BLaER1 (cell line): ENCODE results near the gene CLTCL1.

Experiments used
- H3K27ac ChIP-seq: shearing (Covaris generic); formaldehyde crosslinking; 2 replicates; pipeline ENCODE4 v1.8.1; 2022
- H3K27me3 ChIP-seq: shearing (Covaris generic); formaldehyde crosslinking; 2 replicates; pipeline ENCODE4 v1.8.1; 2022
- H3K36me3 ChIP-seq: shearing (Covaris generic); formaldehyde crosslinking; 2 replicates; pipeline ENCODE4 v1.8.1; 2022
- H3K4me1 ChIP-seq: shearing (Covaris generic); formaldehyde crosslinking; 2 replicates; pipeline ENCODE4 v1.8.1; 2022
- H3K4me2 ChIP-seq: shearing (Covaris generic); formaldehyde crosslinking; 2 replicates; pipeline ENCODE4 v1.8.1; 2022
- H3K4me3 ChIP-seq: shearing (Covaris generic); formaldehyde crosslinking; 2 replicates; pipeline ENCODE4 v1.8.1; 2022
- H3K9ac ChIP-seq: shearing (Covaris generic); formaldehyde crosslinking; 2 replicates; pipeline ENCODE4 v1.8.1; 2022
- H3K9me3 ChIP-seq: shearing (Covaris generic); formaldehyde crosslinking; 2 replicates; pipeline ENCODE4 v1.8.1; 2022
- H4K20me1 ChIP-seq: shearing (Covaris generic); formaldehyde crosslinking; 2 replicates; pipeline ENCODE4 v1.8.1; 2022
- Cebpa-rat ChIP-seq: shearing (Covaris generic); IDR thresholded peaks from 2 replicates; pipeline ENCODE4 v1.8.1; 2022

The CLTCL1 gene

DNA sequence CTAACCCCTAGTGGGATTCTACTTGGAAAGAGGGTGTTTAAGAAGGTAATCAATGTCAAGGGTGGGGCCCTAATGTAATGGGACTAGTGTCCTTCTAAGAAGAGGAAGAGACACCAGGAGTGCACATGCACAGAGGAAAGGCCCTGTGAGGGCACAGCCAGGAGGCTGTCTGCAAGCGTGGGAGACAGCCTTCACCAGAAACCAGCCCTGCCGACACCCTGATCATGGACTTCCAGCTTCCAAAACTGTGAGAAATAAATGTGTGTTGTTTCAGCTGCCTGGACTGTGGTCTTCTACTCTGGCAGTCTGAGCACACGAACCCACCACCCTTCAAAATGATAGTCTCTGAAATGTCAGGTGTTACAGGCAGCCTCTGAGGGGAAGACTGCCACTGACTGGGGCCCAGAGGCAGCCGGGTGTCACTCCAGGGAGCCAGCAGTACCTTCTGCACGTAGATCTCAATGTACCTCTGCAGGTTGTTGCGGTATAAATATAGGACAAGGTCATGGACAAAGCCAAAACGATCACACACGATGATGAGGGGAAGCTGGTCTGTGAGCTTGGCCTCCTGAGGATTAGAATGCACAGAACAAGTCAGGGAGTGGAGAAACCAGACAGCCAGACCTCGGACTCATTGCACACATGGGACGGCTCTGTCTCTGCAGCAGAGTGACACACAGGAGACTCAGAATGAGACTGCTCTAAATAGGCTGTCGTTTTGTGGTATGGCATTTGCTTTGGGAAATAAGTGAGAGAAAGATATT lies 69.1 kb downstream of the CLTCL1 start:
- Histone ChIP-seq H3K36me3 (peaks cover 78% of the 10 kb centered on the region), H3K9me3 (no peaks in the 10 kb centered on the region), H3K27ac (no peak overlapping the region), H3K9ac (no peak overlapping the region), H3K27me3 (no peaks in the 10 kb centered on the region), H3K4me2 (peak overlapping the region; percentile 28), H3K4me3 (no peak overlapping the region), H4K20me1 (no peaks in the 10 kb centered on the region), H3K4me1 (peaks cover 32% of the 10 kb centered on the region)
- TF ChIP-seq Cebpa-rat = no peak

DNA sequence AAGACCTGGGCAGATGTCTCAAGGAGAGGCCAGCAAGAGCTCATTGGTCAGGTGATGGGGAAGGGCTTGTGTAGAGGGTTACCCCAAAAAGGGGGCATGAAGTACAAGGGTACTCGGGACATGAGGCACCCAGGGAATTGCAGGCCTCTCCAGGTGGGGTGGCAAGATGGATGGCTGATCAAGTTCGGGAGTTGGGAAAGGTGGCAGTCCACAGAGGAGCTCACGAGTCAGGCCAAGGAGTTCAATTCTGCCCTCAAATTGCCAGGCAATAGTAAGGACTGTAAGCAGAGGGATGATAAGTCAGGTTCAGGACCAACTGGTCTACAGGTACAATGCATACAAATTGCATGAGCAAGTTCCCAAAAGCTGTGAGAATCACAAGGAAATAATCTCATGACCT lies 70.7 kb downstream of the CLTCL1 start:
- no peak overlapping the region for H3K4me2 ChIP-seq
- TF ChIP-seq Cebpa-rat = no peak
- no peaks in the 10 kb centered on the region for H3K27me3 ChIP-seq
- no peaks in the 10 kb centered on the region for H3K9me3 ChIP-seq
- H3K9ac ChIP-seq = no peak overlapping the region
- no peaks in the 10 kb centered on the region for H4K20me1 ChIP-seq
- peaks cover 67% of the 10 kb centered on the region for H3K36me3 ChIP-seq
- H3K4me1 ChIP-seq = peaks cover 32% of the 10 kb centered on the region
- H3K27ac ChIP-seq = no peak overlapping the region
- H3K4me3 ChIP-seq = no peak overlapping the region

DNA sequence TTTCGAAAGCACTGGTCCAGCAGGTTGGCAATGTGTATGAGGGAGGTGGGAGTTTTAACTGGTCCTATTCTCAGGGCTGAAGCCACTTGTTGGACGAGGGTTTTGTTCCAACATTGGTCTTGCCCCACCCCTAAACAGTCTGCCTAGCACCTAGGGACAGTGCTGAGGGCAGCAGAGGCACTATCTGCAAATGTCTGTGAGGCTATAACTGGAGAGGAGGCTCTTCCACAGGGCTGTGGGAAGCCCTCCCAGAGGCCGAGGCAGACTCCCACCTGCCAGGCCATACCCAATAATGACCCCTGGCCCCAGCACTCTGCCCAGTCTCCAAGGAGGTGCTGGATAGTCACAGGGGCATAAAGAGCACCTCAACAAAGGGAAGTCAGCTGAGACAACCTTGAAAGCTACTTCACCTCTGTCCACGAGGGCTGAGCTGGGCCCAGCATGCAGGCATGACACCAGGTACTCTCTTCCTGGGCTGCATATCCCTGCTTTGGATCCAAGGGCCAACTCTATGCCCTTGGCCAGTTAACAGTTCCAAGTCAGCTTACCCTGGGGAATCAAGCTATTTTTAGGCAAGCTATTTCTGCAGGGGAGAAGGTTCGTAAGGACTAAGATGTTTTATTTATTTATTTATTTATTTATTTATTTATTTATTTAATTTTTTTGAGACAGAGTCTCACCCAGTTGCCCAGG lies 72.8 kb downstream of the CLTCL1 start:
- H3K27ac ChIP-seq = peak overlapping the region; percentile 50; the same call in 1 of the 2 replicates
- H3K4me1 ChIP-seq = peaks cover 31% of the 10 kb centered on the region
- TF ChIP-seq Cebpa-rat = no peak
- H3K36me3 ChIP-seq = peaks cover 59% of the 10 kb centered on the region
- H3K27me3 ChIP-seq = no peaks in the 10 kb centered on the region
- no peak overlapping the region for H3K9ac ChIP-seq
- H4K20me1 ChIP-seq = no peaks in the 10 kb centered on the region
- no peaks in the 10 kb centered on the region for H3K9me3 ChIP-seq
- no peak overlapping the region for H3K4me3 ChIP-seq
- H3K4me2 ChIP-seq = peak overlapping the region; percentile 43

DNA sequence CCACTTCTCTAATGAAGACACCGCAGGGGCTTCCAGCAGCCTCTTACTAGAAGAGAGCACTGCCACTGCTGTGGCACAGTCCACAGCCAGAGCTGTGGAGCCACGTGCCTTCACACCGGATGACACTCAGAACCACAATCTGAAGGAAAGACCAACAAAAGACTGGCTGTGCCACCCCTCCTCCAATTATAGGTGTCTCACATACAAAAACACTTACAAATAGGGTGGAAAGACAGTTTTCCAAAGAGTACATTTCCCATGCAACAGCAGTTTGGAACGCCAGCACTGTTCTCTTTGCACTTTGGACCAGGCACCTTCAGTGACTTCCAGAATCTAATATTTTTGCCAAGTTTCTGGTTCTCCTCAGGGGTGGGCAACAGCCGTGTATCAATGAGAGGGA lies 74.9 kb downstream of the CLTCL1 start:
- Histone ChIP-seq H3K4me1 (peaks cover 17% of the 10 kb centered on the region), H4K20me1 (no peaks in the 10 kb centered on the region), H3K36me3 (peaks cover 38% of the 10 kb centered on the region), H3K9me3 (no peaks in the 10 kb centered on the region), H3K4me3 (no peak overlapping the region), H3K4me2 (no peak overlapping the region), H3K27me3 (no peaks in the 10 kb centered on the region), H3K9ac (no peak overlapping the region), H3K27ac (no peak overlapping the region)
- TF ChIP-seq Cebpa-rat = no peak

DNA sequence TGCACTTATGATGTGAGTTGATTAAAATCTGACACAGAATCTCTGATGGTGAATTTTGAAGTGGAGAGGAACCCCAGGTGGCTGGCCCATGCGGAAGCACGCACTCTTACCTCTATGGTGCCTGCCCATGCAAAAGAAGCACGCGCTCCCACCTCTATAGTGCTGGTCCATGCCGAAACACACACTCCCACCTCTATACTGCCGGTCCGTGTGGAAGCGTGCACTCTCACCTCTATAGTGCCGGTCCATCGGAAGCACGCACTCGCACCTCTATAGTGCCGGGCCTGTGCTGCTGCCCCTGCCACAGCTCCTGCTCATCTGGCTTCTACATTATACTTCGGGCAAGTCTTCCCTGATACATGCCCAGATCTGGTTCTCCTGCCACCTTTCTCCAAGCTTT lies 76.2 kb downstream of the CLTCL1 start:
- Histone ChIP-seq H3K36me3 (peaks cover 29% of the 10 kb centered on the region), H3K27me3 (no peaks in the 10 kb centered on the region), H3K9me3 (no peaks in the 10 kb centered on the region), H3K9ac (no peak overlapping the region), H3K4me1 (peaks cover 17% of the 10 kb centered on the region), H4K20me1 (no peaks in the 10 kb centered on the region), H3K4me2 (no peak overlapping the region), H3K4me3 (no peak overlapping the region), H3K27ac (no peak overlapping the region)
- no peak for TF ChIP-seq Cebpa-rat

DNA sequence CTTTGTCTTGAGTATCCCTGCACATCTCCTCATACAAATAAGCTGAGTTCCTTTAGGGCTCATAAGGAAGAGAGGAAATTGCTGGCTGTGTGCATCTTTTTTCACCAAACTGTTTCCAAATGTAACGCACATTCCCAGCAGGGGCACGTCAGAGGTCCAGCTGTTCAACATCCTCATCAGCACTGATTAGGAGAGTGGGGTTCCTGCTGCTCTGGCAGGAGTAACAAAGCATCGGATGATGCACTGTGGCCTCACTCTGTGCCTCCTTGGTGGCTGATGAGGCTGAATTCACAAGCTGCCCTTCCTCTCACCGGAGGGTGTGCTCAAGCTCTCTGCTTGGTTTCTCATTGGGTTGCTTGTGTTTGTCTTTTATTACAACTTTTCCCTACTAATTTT lies 77.4 kb downstream of the CLTCL1 start:
- Histone ChIP-seq H3K9me3 (no peaks in the 10 kb centered on the region), H3K27ac (no peak overlapping the region), H3K9ac (no peak overlapping the region), H3K36me3 (peaks cover 30% of the 10 kb centered on the region), H3K27me3 (no peaks in the 10 kb centered on the region), H3K4me3 (no peak overlapping the region), H3K4me2 (no peak overlapping the region), H4K20me1 (no peaks in the 10 kb centered on the region), H3K4me1 (peaks cover 15% of the 10 kb centered on the region)
- TF ChIP-seq Cebpa-rat = no peak

DNA sequence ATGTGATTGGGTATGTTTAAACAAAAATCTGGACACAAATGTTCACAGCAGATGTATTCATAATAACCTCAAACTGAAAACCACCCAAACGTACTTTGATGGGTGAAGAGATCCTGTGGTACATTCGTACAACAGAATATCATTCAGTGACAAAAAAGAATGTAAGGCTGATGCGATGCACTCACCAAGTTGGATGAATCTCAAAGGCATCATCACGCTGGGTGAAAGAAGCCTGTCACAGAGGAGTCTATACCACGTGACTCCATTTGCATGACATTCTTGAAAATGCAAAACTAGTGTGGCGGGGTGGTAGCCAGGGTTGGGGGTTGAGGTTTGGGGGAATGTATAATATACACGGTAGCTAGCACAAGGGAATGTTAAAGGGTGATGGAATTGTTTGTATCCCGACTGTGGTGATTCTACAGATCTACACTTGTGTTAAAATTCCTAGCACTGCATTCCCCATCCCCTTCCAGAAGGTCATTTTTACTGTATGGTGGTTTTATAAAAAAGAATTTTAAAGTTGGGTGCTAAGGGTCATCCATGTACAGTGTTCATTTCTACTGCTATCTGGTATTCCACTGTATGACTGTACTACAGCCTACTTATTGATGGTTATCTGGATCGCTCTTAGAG lies 78.0 kb downstream of the CLTCL1 start:
- Histone ChIP-seq H3K4me2 (no peak overlapping the region), H3K36me3 (peaks cover 35% of the 10 kb centered on the region), H3K4me1 (peaks cover 10% of the 10 kb centered on the region), H4K20me1 (no peaks in the 10 kb centered on the region), H3K27me3 (no peaks in the 10 kb centered on the region), H3K9ac (no peak overlapping the region), H3K4me3 (no peak overlapping the region), H3K27ac (no peak overlapping the region), H3K9me3 (no peaks in the 10 kb centered on the region)
- no peak for TF ChIP-seq Cebpa-rat

DNA sequence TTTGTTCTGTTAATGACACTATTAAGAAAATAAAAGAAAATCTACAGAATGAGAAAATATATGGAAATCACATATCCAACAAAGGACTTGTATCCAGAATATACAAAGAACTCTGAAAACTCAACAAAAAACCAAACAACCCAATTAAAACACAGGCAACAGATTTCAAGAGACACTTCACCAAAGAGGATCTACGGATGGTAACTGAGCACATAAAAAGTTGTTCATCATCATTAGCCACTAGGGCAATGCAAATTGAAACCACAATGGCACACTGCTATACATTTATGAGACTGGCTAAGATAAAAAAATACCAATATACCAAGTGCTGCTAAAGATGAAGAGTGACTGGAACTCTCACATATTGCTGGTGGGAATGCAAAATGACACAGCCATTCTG lies 78.5 kb downstream of the CLTCL1 start:
- Histone ChIP-seq H3K36me3 (peaks cover 40% of the 10 kb centered on the region), H3K4me2 (no peak overlapping the region), H3K9me3 (no peaks in the 10 kb centered on the region), H3K9ac (no peak overlapping the region), H3K4me3 (no peak overlapping the region), H3K27ac (no peak overlapping the region), H3K4me1 (peaks cover 4% of the 10 kb centered on the region), H3K27me3 (no peaks in the 10 kb centered on the region), H4K20me1 (no peaks in the 10 kb centered on the region)
- TF ChIP-seq Cebpa-rat = no peak

DNA sequence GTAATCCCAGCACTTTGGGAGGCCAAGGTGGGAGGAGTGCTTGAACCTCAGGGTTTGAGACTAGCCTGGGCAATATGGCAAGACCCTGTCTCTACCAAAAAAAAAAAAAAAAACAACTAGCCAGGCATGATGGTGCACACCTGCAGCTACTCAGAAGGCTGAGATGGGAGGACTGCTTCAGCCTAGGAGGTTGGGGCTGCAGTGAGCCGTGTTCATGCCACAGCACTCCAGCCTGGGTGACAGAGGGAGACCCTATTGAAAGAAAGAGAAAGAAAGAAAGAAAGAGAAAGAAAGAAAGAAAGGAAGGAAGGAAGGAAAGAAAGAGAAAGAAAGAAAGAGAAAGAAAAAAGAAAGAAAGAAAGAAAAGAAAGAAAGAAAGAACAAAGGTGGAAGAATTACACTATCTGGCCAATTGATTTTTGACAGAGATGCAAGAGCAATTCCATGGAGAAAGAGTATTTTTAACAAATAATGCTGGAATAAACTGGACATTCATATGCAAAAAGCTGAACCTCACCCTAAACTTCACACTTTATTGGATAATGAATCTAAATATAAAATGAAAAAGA lies 79.1 kb downstream of the CLTCL1 start:
- Histone ChIP-seq H3K36me3 (peaks cover 43% of the 10 kb centered on the region), H3K4me2 (no peak overlapping the region), H4K20me1 (no peaks in the 10 kb centered on the region), H3K27me3 (no peaks in the 10 kb centered on the region), H3K9ac (no peak overlapping the region), H3K27ac (no peak overlapping the region), H3K4me1 (no peaks in the 10 kb centered on the region), H3K9me3 (no peaks in the 10 kb centered on the region), H3K4me3 (no peak overlapping the region)
- no peak for TF ChIP-seq Cebpa-rat

DNA sequence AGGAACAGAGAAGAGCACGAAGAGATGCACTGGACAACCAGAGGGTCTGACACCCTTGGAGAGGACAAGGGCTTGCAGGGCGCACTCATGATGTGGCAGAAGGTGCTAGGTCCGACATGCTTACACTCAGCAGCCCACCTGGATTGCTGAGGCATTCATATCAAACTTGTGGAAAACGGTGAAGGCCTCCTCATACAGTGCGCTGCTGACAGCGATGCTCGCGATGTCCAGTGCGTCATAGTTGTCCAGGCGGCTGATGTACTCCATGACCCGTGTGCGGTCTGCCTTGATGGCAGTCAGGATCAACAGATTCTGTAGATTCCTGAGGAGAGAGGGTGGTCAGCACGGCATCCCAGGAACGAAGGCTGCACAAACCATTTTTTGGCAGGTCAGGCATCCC lies 81.3 kb downstream of the CLTCL1 start:
- Histone ChIP-seq H3K4me3 (no peak overlapping the region), H3K36me3 (peaks cover 35% of the 10 kb centered on the region), H3K9me3 (no peaks in the 10 kb centered on the region), H4K20me1 (no peaks in the 10 kb centered on the region), H3K27ac (no peak overlapping the region), H3K4me1 (no peaks in the 10 kb centered on the region), H3K4me2 (no peak overlapping the region), H3K9ac (no peak overlapping the region), H3K27me3 (no peaks in the 10 kb centered on the region)
- no peak for TF ChIP-seq Cebpa-rat
